HG02798 (cell line): ENCODE measurements around the gene PHACTR3.

Experiments
- ATAC-seq: cut with Tn5 transposase; IDR thresholded peaks from one replicate; pipeline ENCODE4 v1.9.1; 2021; ENCODE audit warnings: mild to moderate bottlenecking; ENCODE audit not compliant: unreplicated experiment, poor library complexity

PHACTR3 gene

GRCh38 chr20:59686404-59687346 is 82.3 kb downstream of the PHACTR3 start:
- ATAC-seq: no peak

DNA sequence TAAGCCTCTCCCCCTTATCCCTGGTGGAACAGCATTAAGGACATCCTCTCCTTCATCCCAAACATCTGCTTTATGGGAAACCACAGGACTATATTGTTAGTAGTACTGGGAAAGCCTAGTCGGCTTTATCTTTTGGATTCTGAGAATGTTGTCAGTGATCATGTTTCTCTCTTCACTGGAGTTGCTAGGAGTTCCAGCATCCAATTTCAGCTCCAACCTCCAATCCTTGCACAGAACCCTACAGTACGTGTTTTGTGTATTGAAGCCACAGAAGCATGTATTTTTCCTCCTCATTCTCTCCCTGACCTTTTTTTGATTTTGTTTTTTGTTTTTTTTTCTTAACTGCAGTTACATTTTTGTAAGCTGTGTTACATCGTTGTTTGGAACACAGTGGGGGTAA is 84.0 kb downstream of the PHACTR3 start:
- ATAC-seq: no peak

- ATAC-seq: no peak
Observed at GRCh38 chr20:59688999-59689398, 84.7 kb downstream of the PHACTR3 start.

GRCh38 chr20:59690101-59690500 is 85.8 kb downstream of the PHACTR3 start:
- no peak for ATAC-seq

DNA sequence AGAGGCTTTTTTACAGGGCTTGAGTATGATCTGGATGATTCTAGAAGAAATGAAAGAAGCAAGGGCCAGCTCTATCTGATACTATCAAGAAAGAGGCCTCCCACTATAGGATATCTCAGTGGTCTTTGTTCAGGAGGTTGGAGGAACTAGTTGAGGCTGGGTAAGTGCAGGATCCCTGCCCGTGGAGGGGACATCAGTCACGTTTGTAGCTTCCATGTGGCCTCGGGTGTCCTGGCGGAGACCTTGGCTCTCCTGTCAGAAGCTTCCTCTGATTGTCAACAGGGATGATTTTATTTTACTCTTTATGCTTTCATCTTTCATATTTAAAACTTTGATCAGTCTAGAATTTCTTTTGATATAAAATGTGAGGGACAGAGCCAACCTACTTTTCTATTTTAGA is 86.6 kb downstream of the PHACTR3 start:
- ATAC-seq: no peak

GRCh38 chr20:59692139-59692538 is 87.8 kb downstream of the PHACTR3 start:
- ATAC-seq: no peak

DNA sequence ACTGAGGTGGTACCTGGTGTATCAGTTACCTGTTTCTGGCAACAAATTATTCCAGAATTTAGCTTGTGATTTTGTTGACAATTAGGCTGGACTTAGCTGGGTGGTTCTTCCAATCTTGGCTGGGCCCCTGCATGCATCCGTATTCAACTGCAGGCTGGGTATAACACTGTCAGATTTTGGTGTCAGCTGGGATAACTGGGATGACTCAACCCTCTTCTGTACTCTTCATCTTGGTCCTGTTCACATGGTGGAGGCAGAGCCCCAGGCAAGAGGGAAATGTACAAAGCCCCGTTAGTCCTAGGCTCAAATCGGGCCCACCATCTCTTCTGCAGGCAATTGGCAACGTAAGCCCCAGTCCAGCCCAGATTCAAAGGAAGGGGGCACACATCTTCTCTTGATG is 89.2 kb downstream of the PHACTR3 start:
- ATAC-seq: no peak

DNA sequence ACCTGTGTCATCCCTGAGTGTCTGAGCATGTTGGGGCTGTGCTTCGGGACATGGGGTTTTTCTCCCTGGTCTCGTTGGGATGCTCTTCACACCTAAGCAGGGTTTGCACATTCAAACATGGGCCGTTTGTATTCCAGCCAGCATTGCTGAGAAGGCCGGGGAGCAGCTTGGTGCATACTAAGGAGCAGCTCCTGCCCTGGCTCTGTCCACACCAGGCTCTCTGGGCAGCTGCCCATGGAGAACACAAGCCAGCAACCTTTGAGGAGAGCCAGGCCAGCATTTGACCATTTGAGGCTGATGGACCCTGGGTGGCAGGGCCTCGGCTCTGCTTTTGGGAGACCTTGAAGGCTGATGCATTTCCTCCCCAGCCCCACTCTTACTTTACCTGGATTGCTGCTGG is 92.1 kb downstream of the PHACTR3 start:
- ATAC-seq: no peak

- no peak for ATAC-seq
Observed at GRCh38 chr20:59697068-59697467, 92.7 kb downstream of the PHACTR3 start.

DNA sequence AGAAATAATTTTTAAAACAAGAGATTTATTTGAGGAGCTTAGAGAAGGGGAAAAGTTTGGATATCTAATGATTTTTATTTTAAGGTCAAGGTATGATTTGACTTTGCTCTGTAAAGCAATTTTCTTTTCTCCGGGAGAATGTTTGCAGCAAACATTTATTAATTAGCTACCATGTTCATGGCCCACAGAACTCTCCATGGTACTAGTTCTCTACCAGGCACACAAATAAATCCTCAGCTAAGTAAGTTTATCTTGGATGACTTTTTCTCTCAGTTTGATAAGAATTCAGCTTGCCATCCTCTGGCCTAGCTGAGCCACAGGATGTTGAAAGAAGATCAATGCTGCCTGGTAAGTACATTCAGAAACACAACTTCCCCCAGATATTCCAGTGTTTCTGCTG is 94.3 kb downstream of the PHACTR3 start:
- no peak for ATAC-seq

DNA sequence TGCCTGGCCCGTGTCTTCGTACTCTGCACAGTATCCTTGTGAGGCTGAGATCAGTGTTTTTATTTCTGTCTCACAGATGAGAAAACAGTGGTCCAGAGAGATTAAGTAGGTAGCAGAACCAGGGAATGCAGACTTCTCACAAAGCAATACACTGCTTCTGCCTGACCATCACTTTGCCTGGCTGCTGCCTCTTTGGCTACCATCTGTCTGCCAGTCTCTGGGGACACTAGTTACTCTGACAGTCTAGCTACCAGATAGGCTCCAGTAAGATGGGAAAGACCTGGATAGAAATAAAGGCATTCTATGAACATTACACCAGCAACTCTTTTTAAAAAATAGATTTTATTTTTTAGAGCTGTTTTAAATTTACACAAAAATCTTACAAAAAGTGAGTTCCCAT is 96.9 kb downstream of the PHACTR3 start:
- ATAC-seq: no peak

- no peak for ATAC-seq
Observed at GRCh38 chr20:59703046-59703445, 98.7 kb downstream of the PHACTR3 start.

DNA sequence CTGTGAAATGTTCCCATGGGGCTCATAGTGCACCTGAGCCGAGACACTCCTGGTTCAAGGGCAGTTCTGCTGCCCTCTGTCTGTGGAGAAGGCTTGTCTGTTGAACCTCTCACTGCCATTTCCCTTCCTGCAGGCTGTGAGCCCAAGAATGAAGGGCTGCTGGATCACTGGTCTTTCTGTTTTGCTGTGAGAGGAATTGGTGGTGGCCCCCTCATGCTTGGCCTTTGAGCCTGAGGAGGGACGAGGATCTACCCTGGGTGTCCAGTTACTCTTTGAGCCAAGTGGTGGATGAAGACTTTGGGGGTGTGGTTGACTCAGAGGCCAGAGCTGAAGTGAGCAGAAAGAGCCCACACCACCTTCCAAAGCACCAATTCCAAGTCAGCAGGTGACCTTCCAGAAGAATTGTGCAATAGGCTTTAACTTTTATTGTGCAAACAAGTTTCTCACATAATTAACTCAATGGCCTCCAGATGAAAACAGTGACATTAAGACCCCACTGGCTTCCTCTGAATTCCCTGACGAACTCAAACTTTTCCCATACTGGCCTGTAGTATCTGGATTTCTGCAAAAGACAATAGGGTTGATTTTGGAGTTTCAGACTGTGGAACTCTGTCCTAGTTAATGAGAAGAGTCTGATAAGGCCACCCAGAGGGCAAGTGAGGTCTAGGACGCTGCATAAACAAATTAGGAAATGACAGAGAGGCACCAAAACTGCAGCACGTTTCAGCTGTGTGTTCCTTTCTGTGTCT is 101.5 kb downstream of the PHACTR3 start:
- ATAC-seq: no peak

- no peak for ATAC-seq
Observed at GRCh38 chr20:59706400-59706693, 102.0 kb downstream of the PHACTR3 start.

- ATAC-seq: no peak
Observed at GRCh38 chr20:59708326-59708725, 104.0 kb downstream of the PHACTR3 start.

- no peak for ATAC-seq
Observed at GRCh38 chr20:59709636-59710035, 105.3 kb downstream of the PHACTR3 start.

DNA sequence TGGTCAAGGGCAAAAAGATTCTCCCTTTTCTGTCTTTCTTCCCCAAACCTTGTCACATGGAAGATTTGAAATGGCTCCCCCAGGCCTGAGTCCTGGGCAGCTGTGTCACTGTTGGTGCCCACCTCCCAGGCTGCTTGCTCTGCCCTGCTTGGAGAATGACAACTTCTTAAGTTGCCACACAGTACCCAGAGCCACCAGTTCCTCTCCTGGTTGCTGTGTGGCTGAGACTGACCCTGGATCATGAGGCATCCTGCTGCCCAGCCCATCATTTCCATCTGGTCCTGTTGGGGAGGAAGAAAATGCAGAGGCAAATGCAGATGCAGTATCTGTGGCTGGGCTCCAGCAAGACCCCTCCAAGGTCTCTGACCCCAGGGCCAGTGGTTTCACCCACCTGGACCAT is 113.7 kb downstream of the PHACTR3 start:
- no peak for ATAC-seq

GRCh38 chr20:59718751-59719150 is 114.4 kb downstream of the PHACTR3 start:
- ATAC-seq: no peak

GRCh38 chr20:59720013-59720412 is 115.7 kb downstream of the PHACTR3 start:
- no peak for ATAC-seq

GRCh38 chr20:59721386-59721785 is 117.0 kb downstream of the PHACTR3 start:
- no peak for ATAC-seq

DNA sequence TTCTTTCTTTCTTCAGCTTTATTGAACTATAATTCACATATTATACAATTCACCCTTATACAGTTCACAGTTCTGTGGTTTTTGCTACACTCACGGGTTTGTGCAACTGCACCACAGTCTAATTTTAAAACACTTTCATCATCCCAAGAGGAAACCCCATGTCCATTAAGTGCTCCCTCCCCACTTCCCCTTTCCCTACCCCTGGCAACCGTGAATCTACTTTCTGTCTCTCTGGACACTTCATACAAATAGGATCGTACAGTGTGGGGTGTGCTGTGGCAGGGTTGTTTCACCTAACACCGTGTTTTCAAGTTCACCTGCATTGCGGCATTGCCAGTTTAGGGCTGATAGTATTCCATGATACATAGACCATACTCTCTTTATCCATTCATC is 118.8 kb downstream of the PHACTR3 start:
- ATAC-seq: no peak
